K562 (cell line): ENCODE results near the gene LOXL3. TPM values are rescaled to one million over a fixed set of nuclear protein-coding genes. Genes with fewer than 3 reads are reported as not detected.

Experiments
- C11orf30 ChIP-seq: fragments of 450-650 bp; IDR thresholded peaks from 2 replicates; pipeline ENCODE4 v1.6.1; 2016; ENCODE audit warnings: low read depth, mild to moderate bottlenecking
- CBFB ChIP-seq: sonication (generic); formaldehyde crosslinking; IDR thresholded peaks from 2 replicates; pipeline ENCODE4 v1.4.0; 2020; ENCODE audit warnings: mild to moderate bottlenecking, missing genetic modification reagents
- NCOA4 ChIP-seq: fragments of 450-650 bp; IDR thresholded peaks from 2 replicates; pipeline ENCODE4 v1.6.1; 2018; ENCODE audit warnings: mild to moderate bottlenecking; ENCODE audit not compliant: partially characterized antibody
- PHF20 ChIP-seq: fragments of 450-650 bp; IDR thresholded peaks from 2 replicates; pipeline ENCODE4 v1.6.1; 2018; ENCODE audit not compliant: partially characterized antibody
- SMARCC2 ChIP-seq: fragments of 450-650 bp; IDR thresholded peaks from 2 replicates; pipeline ENCODE4 v1.6.1; 2017; ENCODE audit warnings: antibody characterized with exemption, moderate library complexity, mild to moderate bottlenecking, low read depth
- SRSF3 ChIP-seq: fragments of 200-400 bp; formaldehyde crosslinking; IDR thresholded peaks from 2 replicates; pipeline ENCODE4 v1.6.1; 2016; ENCODE audit warnings: mild to moderate bottlenecking, low read length, moderate library complexity; ENCODE audit not compliant: insufficient read depth
- TAF9B ChIP-seq: fragments of 450-650 bp; IDR thresholded peaks from 2 replicates; pipeline ENCODE4 v1.6.1; 2018; ENCODE audit warnings: mild to moderate bottlenecking; ENCODE audit not compliant: partially characterized antibody
- TCF7 ChIP-seq: sonication (generic); IDR thresholded peaks from 2 replicates; pipeline ENCODE4 v1.6.1; 2016; ENCODE audit warnings: antibody characterized with exemption, borderline replicate concordance
- WHSC1 ChIP-seq: IDR thresholded peaks from one replicate; pipeline ENCODE4 v1.6.1; 2012; ENCODE audit warnings: low read length, control low read depth, inconsistent platforms
- ZBED1 ChIP-seq: IDR thresholded peaks from 2 replicates; pipeline ENCODE4 v1.6.1; 2014
- ZNF197 ChIP-seq: fragments of 200-800 bp; sonication (Bioruptor generic); IDR thresholded peaks from 2 replicates; pipeline ENCODE4 v1.6.1; 2016; ENCODE audit warnings: low read depth, missing genetic modification characterization, missing compliant biosample characterization
- polyA plus RNA-seq, 8 experiments: library from polyadenylated mRNA; depleted of rRNA in 4 of 8; stranded (reverse) in 5 of 8; unstranded in 3 of 8; fragments of >200 nt; fragmentation: Nextera tagmentation in 2 of 8; fragmentation: Illumina TruSeq in 1 of 8; extraction: Ambion mirVana in 2 of 8; extraction: Trizol in 1 of 8; gene quantifications; 2 replicates each; pipeline versions ENCODE4 v1.2.1 to v1.2.3, GENCODE V29; 2011 to 2014; ENCODE audit warnings: inconsistent platforms in 1 of 8, missing spikeins in 1 of 8
- total RNA-seq, 7 experiments: library from RNA; depleted of rRNA in 6 of 7; stranded (reverse); fragments of >200 nt in 6 of 7; fragmentation: Illumina TruSeq in 2 of 7; extraction: Trizol in 2 of 7; gene quantifications; 2 replicates each; pipeline versions ENCODE4 v1.2.1 to v1.2.3, GENCODE V29; 2011 to 2021; ENCODE audit warnings: low replicate concordance in 1 of 7
- TF ChIP-seq, protein P1 (sequence below): fragments of 150-350 bp; conservative IDR thresholded peaks from 2 replicates; pipeline ENCODE4 v1.6.1; 2014; ENCODE audit warnings: low read length
- TF ChIP-seq, protein P2 (sequence below): fragments of 250-450 bp; sonication (Bioruptor Pico); IDR thresholded peaks from 2 replicates; pipeline ENCODE4 v1.8.0; 2021; ENCODE audit warnings: borderline replicate concordance, mild to moderate bottlenecking, moderate library complexity; ENCODE audit not compliant: poor library complexity, severe bottlenecking
- TF ChIP-seq, protein P3 (sequence below): sonication (generic); formaldehyde crosslinking; IDR thresholded peaks from 2 replicates; pipeline ENCODE4 v1.8.0; 2022; ENCODE audit warnings: mild to moderate bottlenecking, missing genetic modification reagents
- TF ChIP-seq, protein P4 (sequence below): fragments of 250-450 bp; sonication (Bioruptor Pico); IDR thresholded peaks from 2 replicates; pipeline ENCODE4 v1.8.0; 2022; ENCODE audit warnings: moderate library complexity, mild to moderate bottlenecking, inconsistent platforms
- TF ChIP-seq, protein P5 (sequence below), 2 experiments: fragments of 250-450 bp in 1 of 2; fragments of 450-650 bp in 1 of 2; sonication (Bioruptor Pico) in 1 of 2; IDR thresholded peaks; 2 replicates each; pipeline versions ENCODE4 v1.6.1 to v1.8.0; 2016 to 2021; ENCODE audit warnings: mild to moderate bottlenecking in 2 of 2, moderate library complexity in 2 of 2, missing compliant biosample characterization in 1 of 2, missing genetic modification characterization in 1 of 2
- TF ChIP-seq, protein P6 (sequence below), 2 experiments: IDR thresholded peaks in 1 of 2; conservative IDR thresholded peaks in 1 of 2; 2 replicates each; pipeline ENCODE4 v1.6.1; 2016; ENCODE audit warnings: low read depth in 2 of 2, mild to moderate bottlenecking in 1 of 2, missing compliant biosample characterization in 1 of 2, missing genetic modification characterization in 1 of 2, moderate library complexity in 1 of 2

The LOXL3 gene
- total and polyA plus RNA-seq, 9 of the 15 experiments (the other 6 are each of a cell fraction or from before 2014, with no cell fraction given), result 0.22 to 0.99 (median 0.31) TPM

DNA sequence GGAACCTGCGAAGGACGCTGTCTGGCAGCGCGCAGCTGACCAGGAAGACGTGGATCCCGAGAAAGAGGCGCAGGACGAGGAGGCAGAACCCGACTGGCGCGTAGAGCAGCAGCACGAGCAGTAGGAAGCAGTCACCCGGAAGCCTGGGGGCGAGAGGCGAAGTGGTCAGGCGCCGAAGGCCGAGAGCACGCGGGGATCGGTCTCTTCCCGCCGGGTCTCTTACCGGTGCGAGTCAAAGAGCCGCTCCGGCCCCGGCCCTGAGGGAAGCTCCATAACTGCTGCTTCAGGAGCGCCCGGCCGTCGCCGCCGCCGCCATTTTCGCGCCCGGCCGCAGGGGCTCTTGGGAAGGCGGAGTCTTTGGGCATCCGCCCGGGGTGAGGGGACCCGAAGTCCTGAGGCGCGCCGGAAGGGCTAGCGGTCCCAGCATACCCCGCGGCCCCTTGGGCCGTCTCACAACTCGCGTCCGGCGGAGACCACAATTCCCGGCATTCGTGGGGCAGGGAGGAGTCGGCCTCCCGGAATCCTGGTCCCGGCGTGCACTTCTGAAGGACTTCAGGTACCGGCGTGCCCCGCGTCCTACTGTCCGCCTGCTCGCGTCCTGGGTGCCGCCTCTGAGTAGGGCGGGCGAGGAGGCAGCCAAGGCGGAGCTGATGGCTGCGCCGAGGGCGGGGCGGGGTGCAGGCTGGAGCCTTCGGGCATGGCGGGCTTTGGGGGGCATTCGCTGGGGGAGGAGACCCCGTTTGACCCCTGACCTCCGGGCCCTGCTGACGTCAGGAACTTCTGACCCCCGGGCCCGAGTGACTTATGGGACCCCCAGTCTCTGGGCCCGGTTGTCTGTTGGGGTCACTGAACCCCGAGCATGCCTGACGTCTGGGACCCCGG lies 24.1 kb downstream of the LOXL3 start, which contains the start of the genes AUP1 and HTRA2 (continued):
- TF ChIP-seq, protein P1, sequence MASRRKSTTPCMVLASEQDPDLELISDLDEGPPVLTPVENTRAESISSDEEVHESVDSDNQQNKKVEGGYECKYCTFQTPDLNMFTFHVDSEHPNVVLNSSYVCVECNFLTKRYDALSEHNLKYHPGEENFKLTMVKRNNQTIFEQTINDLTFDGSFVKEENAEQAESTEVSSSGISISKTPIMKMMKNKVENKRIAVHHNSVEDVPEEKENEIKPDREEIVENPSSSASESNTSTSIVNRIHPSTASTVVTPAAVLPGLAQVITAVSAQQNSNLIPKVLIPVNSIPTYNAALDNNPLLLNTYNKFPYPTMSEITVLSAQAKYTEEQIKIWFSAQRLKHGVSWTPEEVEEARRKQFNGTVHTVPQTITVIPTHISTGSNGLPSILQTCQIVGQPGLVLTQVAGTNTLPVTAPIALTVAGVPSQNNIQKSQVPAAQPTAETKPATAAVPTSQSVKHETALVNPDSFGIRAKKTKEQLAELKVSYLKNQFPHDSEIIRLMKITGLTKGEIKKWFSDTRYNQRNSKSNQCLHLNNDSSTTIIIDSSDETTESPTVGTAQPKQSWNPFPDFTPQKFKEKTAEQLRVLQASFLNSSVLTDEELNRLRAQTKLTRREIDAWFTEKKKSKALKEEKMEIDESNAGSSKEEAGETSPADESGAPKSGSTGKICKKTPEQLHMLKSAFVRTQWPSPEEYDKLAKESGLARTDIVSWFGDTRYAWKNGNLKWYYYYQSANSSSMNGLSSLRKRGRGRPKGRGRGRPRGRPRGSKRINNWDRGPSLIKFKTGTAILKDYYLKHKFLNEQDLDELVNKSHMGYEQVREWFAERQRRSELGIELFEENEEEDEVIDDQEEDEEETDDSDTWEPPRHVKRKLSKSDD, result no peak
- no peak; the same call in 1 of the 2 replicates for TF ChIP-seq CBFB (CRISPR knock-in tag)
- TF ChIP-seq, protein P2, sequence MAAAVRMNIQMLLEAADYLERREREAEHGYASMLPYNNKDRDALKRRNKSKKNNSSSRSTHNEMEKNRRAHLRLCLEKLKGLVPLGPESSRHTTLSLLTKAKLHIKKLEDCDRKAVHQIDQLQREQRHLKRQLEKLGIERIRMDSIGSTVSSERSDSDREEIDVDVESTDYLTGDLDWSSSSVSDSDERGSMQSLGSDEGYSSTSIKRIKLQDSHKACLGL (CRISPR knock-in tag), result no peak
- TF ChIP-seq SMARCC2, result no peak
- TF ChIP-seq, protein P3, sequence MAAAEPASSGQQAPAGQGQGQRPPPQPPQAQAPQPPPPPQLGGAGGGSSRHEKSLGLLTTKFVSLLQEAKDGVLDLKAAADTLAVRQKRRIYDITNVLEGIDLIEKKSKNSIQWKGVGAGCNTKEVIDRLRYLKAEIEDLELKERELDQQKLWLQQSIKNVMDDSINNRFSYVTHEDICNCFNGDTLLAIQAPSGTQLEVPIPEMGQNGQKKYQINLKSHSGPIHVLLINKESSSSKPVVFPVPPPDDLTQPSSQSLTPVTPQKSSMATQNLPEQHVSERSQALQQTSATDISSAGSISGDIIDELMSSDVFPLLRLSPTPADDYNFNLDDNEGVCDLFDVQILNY (CRISPR knock-in tag), result no peak
- TF ChIP-seq C11orf30, result peak; percentile 96
- TF ChIP-seq TCF7, result peak; percentile 82; the same call in 1 of the 2 replicates
- TF ChIP-seq, protein P4, sequence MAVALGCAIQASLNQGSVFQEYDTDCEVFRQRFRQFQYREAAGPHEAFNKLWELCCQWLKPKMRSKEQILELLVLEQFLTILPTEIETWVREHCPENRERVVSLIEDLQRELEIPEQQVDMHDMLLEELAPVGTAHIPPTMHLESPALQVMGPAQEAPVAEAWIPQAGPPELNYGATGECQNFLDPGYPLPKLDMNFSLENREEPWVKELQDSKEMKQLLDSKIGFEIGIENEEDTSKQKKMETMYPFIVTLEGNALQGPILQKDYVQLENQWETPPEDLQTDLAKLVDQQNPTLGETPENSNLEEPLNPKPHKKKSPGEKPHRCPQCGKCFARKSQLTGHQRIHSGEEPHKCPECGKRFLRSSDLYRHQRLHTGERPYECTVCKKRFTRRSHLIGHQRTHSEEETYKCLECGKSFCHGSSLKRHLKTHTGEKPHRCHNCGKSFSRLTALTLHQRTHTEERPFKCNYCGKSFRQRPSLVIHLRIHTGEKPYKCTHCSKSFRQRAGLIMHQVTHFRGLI (CRISPR knock-in tag), result no peak
- no peak for TF ChIP-seq ZBED1
- TF ChIP-seq TAF9B, result peak; percentile 94
- TF ChIP-seq WHSC1, result no peak
- no peak for TF ChIP-seq SRSF3
- TF ChIP-seq ZNF197 (CRISPR knock-in tag), result 0 out of 2 replicates have a peak, but pooled peaks have one; percentile 79
- TF ChIP-seq NCOA4, result no peak
- peak; percentile 87 for TF ChIP-seq PHF20
- TF ChIP-seq, protein P5, sequence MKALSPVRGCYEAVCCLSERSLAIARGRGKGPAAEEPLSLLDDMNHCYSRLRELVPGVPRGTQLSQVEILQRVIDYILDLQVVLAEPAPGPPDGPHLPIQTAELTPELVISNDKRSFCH (CRISPR knock-in tag; IDR thresholded peaks at IDR 0.05), result no peak
- TF ChIP-seq, protein P5 (tag; IDR thresholded peaks at IDR 0.05), result no peak
- TF ChIP-seq, protein P6, sequence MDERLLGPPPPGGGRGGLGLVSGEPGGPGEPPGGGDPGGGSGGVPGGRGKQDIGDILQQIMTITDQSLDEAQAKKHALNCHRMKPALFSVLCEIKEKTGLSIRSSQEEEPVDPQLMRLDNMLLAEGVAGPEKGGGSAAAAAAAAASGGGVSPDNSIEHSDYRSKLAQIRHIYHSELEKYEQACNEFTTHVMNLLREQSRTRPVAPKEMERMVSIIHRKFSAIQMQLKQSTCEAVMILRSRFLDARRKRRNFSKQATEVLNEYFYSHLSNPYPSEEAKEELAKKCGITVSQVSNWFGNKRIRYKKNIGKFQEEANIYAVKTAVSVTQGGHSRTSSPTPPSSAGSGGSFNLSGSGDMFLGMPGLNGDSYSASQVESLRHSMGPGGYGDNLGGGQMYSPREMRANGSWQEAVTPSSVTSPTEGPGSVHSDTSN (CRISPR knock-in tag; IDR thresholded peaks at IDR 0.05; ENCODE audit: low read depth), result no peak
- TF ChIP-seq, protein P6 (tag; conservative IDR thresholded peaks at IDR 0.05; ENCODE audit: low read depth), result no peak
